Adrenal gland (tissue), 12 donors: ENCODE measurements around the gene NOS3. TPM values are rescaled to one million over a fixed set of nuclear protein-coding genes. Genes with fewer than 3 reads are reported as not detected.

Experiments
- DNase-seq, 7 donors: peaks; one replicate each; pipeline ENCODE4 v3.0.0-alpha.2; 2019 to 2020
- H3K27ac ChIP-seq, 5 donors: fragments of 200-600 bp; sonication (generic) in 4 of 5; 1 replicate in 3 of 5; 2 replicates in 2 of 5; pipeline versions ENCODE4 v1.5.1 to v1.8.0; 2016 to 2020; ENCODE audit warnings: mild to moderate bottlenecking in 1 of 5
- H3K27me3 ChIP-seq: fragments of 200-600 bp; 2 replicates; pipeline ENCODE4 v1.8.0; 2021
- H3K36me3 ChIP-seq, 2 donors: fragments of 200-600 bp; replicated peaks in 1 of 2; 1 replicate in 1 of 2; 2 replicates in 1 of 2; pipeline versions ENCODE4 v1.5.1 to v1.8.0; 2018 to 2022
- H3K4me1 ChIP-seq, 2 donors: fragments of 200-600 bp; replicated peaks in 1 of 2; 1 replicate in 1 of 2; 2 replicates in 1 of 2; pipeline versions ENCODE4 v1.5.1 to v1.8.0; 2018 to 2021
- H3K4me3 ChIP-seq, 4 donors: fragments of 200-600 bp; sonication (generic) in 3 of 4; one replicate each; pipeline ENCODE4 v1.5.1; 2016 to 2018
- H3K9me3 ChIP-seq, 3 donors: fragments of 200-600 bp; sonication (generic) in 1 of 3; replicated peaks in 1 of 3; 1 replicate in 2 of 3; 2 replicates in 1 of 3; pipeline versions ENCODE4 v1.5.1 to v1.8.0; 2016 to 2021
- CTCF ChIP-seq, 6 experiments: fragments of 450-650 bp in 4 of 6; fragments of 200-600 bp in 2 of 6; sonication (generic) in 1 of 6; IDR thresholded peaks; 1 replicate in 5 of 6; 2 replicates in 1 of 6; pipeline versions ENCODE4 v1.5.1 to v1.8.0; 2016 to 2021; ENCODE audit warnings: antibody characterized with exemption in 6 of 6, mild to moderate bottlenecking in 2 of 6, moderate library complexity in 1 of 6
- POLR2A ChIP-seq, 2 donors: fragments of 450-650 bp; IDR thresholded peaks; one replicate each; pipeline ENCODE4 v1.6.1; 2017; ENCODE audit warnings: antibody characterized with exemption in 2 of 2, mild to moderate bottlenecking in 2 of 2, moderate library complexity in 1 of 2
- WGBS, 4 donors: extraction: QIAGEN DNeasy Blood & Tissue Kit in 2 of 4; methylation state at CpG; one replicate each; pipeline versions ENCODE4 v1.1.5 to v1.1.7; 2013 to 2017; 5-methylcytosine and 5-hydroxymethylcytosine counted together
- intact Hi-C, 2 donors: fragments of 100-400 bp; cut with DNase I; formaldehyde crosslinking; loops; one replicate each; pipeline versions ENCODE4 v1.14.1 to v1.15.0; 2022 to 2023
- polyA plus RNA-seq, 3 donors: library from polyadenylated mRNA; stranded (reverse); fragments of 200-250 nt in 2 of 3; fragments of 350-450 nt in 1 of 3; fragmentation: Illumina TruSeq in 1 of 3; extraction: RNeasy Lipid Tissue Mini Kit (QIAGEN cat#74804) in 1 of 3; gene quantifications; one replicate each; pipeline ENCODE4 v1.2.3, GENCODE V29; 2013 to 2014
- total RNA-seq, 9 donors: library from RNA; depleted of rRNA in 4 of 9; stranded (reverse); fragments of >200 nt in 4 of 9; fragments of 120-200 nt in 1 of 9; fragmentation: NEBNext Ultra II Directional in 1 of 9; extraction: Animal tissue kit (Norgen Biotek cat#: 25700) in 1 of 9; gene quantifications; one replicate each; pipeline versions ENCODE4 v1.1.0 to v1.2.4, GENCODE V29; 2013 to 2023
- donor health status: healthy with polysubstance abuse.
- donor health status: Bipolar disorder and iron deficiency.
- donor health status: DM: yes; HTN: yes; CAD: no.
- donor health status: DM: no; HTN: no; CAD: no.
- donor health status: DM: no; HTN: no; CAD: no.
- donor health status: DM: yes; HTN: yes; CAD: no.

NOS3 gene
- total and polyA plus RNA-seq, 12 donors = 2.2 to 26.5 (median 15.1) TPM

GRCh38 chr7:150957133-150958020, 33.4 kb upstream of the NOS3 start:
- intact Hi-C loops = no loop called here
- Histone ChIP-seq H3K4me3 (no peak overlapping the region), H3K36me3 (no peaks in the 10 kb centered on the region), H3K27me3 (no peaks in the 10 kb centered on the region), H3K9me3 (no peaks in the 10 kb centered on the region), H3K27ac (no peak overlapping the region), H3K4me1 (peaks cover 6% of the 10 kb centered on the region in 2 donors)
- no peak for DNase-seq
- WGBS, 4 donors = 84 to 90% (median 88%) methylated on average over 22 to 26 of the region's 26 CpGs
- TF ChIP-seq CTCF (IDR thresholded peaks at IDR 0.05) (no peak), POLR2A (IDR thresholded peaks at IDR 0.05) (no peak)

- Histone ChIP-seq H3K27me3 (no peaks in the 10 kb centered on the region), H3K36me3 (no peaks in the 10 kb centered on the region), H3K4me1 (peaks cover 6 to 10% of the 10 kb centered on the region in 2 donors), H3K27ac (no peak overlapping the region), H3K4me3 (no peak overlapping the region), H3K9me3 (no peaks in the 10 kb centered on the region)
- TF ChIP-seq CTCF (IDR thresholded peaks at IDR 0.05) = no peak
- no peak for TF ChIP-seq POLR2A (IDR thresholded peaks at IDR 0.05)
- intact Hi-C loops = no loop called here
- 48 to 83% (median 70%) methylated on average over 26 to 74 of the region's 74 CpGs for WGBS, 4 donors
- DNase-seq = no peak
Observed at GRCh38 chr7:150958062-150958552, 32.7 kb upstream of the NOS3 start.

GRCh38 chr7:150958597-150958996, 32.2 kb upstream of the NOS3 start:
- Histone ChIP-seq H3K27me3 (no peaks in the 10 kb centered on the region), H3K36me3 (no peaks in the 10 kb centered on the region), H3K27ac (no peak overlapping the region), H3K4me3 (no peak overlapping the region), H3K4me1 (peaks cover 6 to 14% of the 10 kb centered on the region in 2 donors), H3K9me3 (no peaks in the 10 kb centered on the region)
- TF ChIP-seq CTCF (IDR thresholded peaks at IDR 0.05) (no peak), POLR2A (IDR thresholded peaks at IDR 0.05) (no peak)
- intact Hi-C loops = no loop called here
- DNase-seq = no peak
- WGBS, 4 donors = 67 to 82% (median 77%) methylated on average over 9 to 13 of the region's 13 CpGs

- no peak for DNase-seq
- TF ChIP-seq POLR2A (IDR thresholded peaks at IDR 0.05) (no peak), CTCF (IDR thresholded peaks at IDR 0.05) (no peak)
- Histone ChIP-seq H3K27ac (no peak overlapping the region), H3K4me1 (peaks cover 6 to 19% of the 10 kb centered on the region in 2 donors), H3K4me3 (no peak overlapping the region), H3K36me3 (no peaks in the 10 kb centered on the region), H3K27me3 (no peaks in the 10 kb centered on the region), H3K9me3 (no peaks in the 10 kb centered on the region)
- intact Hi-C loops = no loop called here
- WGBS, 4 donors = 87 to 100% (median 96%) methylated on average over 1 to 3 of the region's 3 CpGs
Observed at GRCh38 chr7:150959081-150959480, 31.7 kb upstream of the NOS3 start.
